GM18526 (cell line): ENCODE data around the gene BCAT1.

Experiments
- POLR2A ChIP-seq: IDR thresholded peaks from 3 replicates; pipeline ENCODE4 v1.6.1; 2011; ENCODE audit not compliant: insufficient read length; ENCODE audit errors: extremely low read depth

BCAT1 gene

DNA sequence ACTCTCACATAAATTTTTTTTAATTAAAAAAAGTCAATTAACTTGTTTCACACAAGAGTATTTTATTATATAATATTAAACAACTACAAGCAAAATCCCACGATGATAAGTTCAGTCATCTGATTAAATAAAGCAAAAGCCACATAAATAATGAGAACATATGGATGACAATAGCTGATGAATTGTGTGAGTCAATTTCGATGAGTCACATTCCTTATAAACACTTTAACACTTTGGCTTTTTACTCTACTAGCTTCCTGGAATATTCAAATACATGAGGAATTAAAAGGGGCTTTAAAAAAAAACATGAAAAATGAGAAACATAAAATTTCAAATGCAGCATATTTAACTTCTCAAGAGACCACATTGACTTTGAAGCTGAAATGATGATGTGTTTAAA lies 95.3 kb downstream of the BCAT1 start:
- no peak for TF ChIP-seq POLR2A

DNA sequence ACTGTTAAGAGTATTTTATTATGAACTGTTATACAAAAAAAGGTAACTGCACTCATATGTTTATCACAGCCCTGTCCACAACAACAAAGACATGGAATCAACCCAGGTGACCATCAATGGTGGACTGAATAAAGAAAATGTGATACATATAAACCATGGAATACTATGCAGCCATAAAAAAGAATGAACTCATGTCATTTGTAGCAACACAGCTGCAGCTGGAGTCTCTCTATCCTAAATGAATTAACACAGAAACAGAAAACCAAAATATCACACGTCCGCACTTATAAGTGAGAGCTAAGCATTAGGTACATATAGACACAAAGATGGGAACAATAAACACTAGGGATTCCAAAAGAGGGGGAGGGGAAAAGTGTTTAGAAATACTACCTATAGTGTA lies 95.8 kb downstream of the BCAT1 start:
- no peak for TF ChIP-seq POLR2A

DNA sequence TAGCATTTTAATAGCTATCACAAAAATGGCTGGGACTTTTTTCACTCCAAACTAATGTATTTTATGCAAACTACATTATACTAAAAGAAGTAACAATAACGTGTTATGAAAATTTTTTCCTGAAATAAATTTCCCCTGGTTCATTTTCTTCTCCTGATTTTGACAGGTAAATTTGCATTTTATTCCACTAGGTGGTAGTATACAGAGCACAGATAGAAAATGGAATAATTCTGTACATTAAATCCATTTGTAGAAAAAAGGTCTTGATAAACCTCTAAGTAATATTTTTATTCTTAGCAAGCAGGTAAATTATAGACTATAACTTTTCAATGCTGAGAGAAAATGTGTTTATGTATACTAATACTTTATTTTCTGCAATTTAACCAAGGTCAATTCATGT lies 96.5 kb downstream of the BCAT1 start:
- no peak for TF ChIP-seq POLR2A

DNA sequence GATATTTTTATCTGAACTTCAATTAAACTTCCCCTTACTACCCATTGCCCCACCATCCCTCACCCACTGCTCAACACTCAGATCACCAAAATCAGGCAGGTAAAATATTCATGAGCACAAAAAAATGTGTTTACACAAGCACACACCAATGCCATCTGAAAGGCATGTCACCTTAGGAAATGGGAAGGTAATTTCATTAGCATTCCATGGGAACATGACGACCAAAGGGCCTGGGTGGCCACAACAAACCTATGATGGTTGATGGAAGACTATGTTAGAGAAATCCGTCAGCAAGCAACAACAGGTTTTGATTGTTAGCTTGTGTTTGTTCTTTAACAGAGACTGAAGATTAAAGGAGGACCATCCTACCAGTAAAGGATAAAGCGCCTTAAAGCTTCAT lies 97.6 kb downstream of the BCAT1 start:
- no peak for TF ChIP-seq POLR2A

DNA sequence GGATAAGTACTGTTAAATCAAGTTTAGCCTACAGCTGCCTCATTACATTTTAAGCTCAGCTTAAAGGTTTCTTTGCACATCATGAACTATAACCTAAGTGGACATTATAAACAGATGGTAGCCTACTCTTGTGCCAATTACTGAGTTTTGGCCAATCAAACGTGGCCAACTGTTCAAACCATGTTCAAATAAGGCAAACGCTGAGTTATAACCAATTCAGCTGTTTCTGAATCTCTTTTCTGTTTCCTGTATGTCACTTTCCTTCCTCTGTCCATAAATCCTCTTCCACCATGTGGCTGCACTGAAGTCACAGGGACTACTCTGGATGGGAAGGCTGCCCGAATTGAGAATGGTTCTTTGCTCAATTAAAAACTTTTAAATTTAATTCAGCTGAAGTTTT lies 98.4 kb downstream of the BCAT1 start:
- TF ChIP-seq POLR2A, result no peak

DNA sequence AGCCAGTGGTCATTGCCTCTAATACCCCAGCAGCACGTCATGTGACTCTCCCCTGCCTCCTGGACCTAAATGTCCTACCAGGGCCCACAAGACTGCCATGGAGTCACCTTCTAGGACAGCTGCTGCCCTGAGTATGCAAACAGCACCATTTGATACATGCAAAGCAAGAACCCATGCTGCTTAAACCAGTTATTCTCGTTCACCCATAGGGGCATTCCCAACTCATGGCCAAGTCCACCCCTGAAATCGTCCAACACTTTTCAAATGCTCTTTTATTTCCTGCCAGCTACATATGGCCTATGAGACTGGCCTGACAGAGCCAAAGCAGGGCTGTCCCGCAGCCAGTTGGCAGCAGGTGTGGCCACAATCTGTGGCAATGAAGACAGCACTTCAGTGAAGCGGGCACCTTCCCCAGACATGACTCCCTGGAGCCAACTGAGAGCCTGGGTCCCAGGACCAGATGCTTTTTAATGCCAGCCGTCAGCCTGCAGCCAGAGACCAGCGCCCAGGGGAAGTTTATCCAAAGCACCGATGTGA lies 99.9 kb downstream of the BCAT1 start:
- no peak for TF ChIP-seq POLR2A

DNA sequence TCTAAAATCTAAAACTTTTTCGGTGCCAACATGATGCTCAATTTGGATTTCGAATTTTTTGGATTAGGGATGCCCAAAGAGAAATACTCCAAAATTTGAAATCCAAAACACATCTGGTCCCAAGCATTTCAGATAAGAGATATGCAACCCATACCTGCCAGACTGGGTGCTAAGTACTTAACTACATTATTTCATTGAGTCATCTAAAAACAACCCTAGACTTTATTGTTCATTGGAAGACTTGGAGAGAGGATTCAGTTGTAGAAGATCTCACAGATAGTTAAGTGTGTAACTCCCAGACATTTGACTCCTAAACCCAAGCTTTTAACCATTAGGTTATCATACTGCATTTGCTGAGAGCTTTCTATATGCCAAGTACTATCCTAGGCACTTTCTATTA lies 102.2 kb downstream of the BCAT1 start:
- no peak for TF ChIP-seq POLR2A

DNA sequence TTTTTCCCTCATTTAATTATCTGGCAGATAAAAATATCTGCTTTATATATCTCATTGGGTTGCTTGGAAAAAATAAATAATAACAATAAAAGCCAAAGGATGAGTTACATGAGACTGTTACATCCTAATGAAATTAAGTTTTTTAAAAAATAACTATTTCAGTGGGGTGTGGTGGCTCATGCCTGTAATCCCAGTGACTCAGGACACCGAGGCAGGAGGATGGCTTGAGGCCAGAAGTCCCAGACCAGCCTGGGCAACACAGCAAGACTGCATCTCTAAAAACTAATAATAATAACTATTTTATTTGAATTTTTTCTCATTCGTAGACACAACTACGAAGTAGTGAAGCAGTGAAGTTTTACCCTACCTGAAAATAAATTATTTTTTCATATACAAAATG lies 103.3 kb downstream of the BCAT1 start:
- no peak for TF ChIP-seq POLR2A

DNA sequence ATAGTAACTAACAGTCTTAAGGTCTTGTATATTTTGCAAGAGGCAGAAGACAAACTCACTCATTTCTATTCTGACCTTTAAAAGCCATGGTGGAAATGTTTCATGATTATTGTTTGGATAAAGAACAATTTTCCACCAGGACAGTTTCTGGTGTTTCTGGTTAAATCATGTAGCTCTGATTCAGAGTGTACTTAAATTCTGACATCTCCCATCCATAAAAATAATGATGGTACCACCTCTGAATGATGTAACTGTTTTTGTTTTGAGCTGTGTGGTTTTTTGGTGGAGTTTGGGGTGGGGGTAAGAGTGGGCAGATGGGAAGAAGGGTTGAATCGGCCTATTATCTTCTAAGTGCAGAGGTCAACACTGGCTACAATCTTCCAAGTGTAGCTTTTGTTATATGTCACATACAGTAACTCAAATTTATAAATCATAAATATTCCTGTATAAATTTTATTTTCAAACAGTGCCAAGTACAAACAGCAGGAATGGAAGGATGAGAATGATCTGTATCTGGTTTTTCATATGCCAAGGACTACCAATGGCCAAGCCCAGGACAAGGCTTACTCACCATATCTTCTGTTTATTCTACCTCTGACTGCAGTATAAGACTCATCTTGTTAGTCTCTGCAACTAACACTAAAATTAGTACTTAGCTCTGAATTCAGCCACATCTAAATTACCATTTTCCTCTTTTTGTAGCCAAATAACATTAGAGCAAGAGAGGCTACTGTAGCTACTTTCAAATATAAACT lies 108.7 kb downstream of the BCAT1 start:
- no peak for TF ChIP-seq POLR2A

DNA sequence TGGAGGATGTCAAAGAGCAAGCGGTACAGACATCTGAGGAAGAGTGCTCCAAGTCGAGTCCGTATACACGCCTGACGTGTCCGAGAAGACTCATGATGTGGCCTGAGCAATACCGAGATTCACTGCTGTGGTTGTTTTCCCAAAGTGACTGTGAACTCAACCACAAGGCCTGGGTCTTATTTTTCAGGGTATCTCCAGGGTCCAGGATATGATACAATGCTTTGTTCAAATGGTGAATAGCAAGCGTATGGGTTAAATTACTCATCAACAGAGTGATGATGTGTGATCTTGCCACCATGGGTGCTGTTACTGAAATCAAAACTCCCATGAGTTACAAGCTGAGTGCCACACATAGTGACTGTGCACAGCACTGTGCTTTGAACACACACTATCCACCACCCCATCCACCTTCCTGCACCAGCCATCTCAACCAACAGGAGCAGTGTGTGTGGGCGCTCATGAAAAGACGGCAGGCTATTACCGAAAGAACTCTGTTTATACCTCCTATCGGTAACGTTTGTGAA lies 109.6 kb downstream of the BCAT1 start:
- no peak for TF ChIP-seq POLR2A

DNA sequence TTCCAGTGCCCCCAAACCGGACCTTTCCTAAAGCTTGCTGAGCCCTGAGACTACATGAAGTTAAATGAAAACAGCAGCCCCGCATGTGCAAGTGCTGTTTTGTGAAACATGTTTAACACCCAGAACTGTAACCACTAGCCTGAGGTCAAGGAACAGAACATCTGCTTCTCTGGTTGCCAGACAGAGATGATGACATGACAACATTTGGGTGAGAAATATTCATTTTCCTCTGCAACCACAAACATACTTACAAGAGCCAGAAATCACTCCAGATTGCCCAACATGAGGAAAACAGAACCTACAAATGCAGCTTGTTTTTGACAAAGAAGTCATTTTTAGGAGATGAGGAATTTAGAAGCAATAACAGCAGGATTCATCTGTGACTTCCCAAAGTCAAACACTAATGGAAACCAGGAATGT lies 110.4 kb downstream of the BCAT1 start:
- no peak for TF ChIP-seq POLR2A

DNA sequence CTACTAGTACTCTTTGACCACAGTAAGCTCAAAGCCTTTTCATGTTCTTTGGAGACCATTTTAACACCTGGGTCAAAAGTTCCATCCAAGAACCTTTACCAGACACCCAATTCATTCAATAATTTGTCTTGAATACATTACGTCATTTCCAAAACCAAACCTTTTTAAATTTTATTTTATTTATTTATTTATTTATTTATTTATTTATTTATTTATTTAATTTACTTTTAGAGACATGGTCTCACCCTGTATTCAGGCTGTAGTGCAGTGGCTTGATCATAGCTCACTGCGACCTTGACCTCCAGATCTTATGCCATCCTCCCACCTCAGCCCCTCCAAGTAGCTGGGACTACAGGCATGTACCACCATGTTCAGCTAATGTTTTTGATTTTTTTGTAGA lies 113.5 kb downstream of the BCAT1 start:
- no peak for TF ChIP-seq POLR2A

DNA sequence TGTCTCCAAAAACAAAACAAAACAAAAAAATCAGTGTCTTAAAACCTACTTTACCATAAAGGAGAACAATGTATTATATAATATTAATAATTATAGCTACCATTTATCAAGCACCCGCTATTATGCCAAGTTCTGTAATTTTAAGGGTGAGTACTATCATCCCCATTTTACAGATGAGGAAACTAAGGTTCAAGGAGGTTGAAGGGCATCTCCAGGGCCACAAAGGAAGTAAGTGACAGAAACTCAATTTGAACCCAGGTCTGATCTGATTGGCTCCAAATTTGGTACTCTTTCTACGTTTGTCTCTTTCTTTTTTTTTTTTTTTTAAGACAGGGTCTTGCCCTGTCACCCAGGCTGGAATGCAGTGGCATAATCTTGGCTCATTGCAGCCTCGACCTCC lies 115.4 kb downstream of the BCAT1 start:
- TF ChIP-seq POLR2A, result no peak

DNA sequence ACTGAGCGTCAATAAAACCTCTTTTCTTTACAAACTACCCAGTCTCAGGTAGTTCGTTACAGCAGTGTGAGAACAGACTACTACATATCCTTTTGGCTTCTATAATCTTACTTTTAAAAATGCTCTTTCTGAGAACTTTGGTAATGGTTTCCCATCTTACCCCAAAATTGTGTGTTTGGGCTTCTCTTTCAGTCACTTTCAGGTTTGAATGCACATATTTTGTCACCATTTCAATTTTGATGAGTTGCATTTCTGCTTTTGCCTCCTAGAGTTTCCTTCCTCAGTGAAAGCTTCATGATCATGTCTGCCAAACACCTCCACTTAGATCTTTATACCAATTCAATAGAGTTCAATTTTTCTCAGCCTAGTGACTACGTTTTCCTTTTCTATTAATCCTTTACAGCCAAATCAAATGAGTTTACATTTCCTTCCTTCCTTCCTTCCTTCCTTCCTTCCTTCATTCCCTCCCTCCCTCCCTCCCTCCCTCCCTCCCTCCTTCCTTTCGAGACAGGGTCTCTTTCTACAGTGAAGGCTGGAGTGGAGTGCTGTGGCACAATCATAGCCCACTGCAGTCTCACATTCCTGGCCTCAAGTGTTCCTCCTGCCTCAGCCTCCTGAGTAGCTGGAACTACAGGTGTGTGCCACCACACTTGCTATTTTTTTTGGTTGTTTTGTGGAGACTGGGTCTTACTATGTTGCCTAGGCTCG lies 124.9 kb downstream of the BCAT1 start:
- no peak for TF ChIP-seq POLR2A

DNA sequence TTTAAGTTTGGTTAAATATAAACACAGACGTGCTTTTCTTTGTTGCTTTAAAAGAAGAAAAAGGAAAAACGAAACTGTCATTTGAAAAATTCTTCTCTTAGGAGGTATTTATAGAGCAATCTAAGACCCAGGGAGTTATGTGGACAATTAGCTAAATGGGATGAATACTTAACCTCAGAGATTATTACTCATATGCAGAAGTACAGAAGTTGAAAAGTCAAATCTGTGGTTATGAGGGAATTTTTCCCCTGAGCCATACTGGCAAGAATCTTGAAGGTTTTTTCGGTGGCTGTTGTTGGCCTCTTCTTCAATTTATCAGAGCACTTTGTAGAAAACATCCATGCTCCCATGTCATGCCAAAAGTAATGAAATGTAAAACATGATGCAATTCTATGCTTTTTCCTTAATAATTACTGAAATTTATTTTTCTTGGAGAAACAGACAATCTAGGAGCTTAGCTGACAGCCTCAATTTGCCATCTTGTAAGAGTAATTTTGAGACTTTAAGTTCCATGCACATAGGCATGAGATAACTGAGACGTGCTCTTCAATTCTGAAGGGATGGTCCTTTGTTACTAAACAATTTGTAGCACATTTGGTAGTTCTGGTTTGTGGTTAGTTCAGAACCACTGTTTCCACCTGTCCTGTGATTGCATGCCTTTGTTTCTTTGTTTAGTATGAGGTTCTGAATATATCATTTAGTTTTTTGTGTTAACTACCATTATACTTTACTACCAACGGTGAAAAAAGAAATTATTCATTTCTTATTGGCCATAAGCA lies 126.6 kb downstream of the BCAT1 start:
- no peak for TF ChIP-seq POLR2A
